Activated CD4-positive, alpha-beta T cell treated with anti-CD3 and anti-CD28 coated beads for 36 hours (primary cell): ENCODE data around the gene TWSG1. TPM values are rescaled to one million over a fixed set of nuclear protein-coding genes. Genes with fewer than 3 reads are reported as not detected.
A peak's percentile ranks its signal among the peaks of the same experiment; 100 is the strongest.

ENCODE experiments used
- ATAC-seq: fragments of 200-7000 bp; cut with Tn5 transposase; one replicate; pipeline ENCODE4 v1.10.0; 2021; ENCODE audit warnings: mild to moderate bottlenecking, moderate library complexity
- CTCF ChIA-PET: fragments of 350-600 bp; sonication (Branson Sonifier 250); formaldehyde crosslinking; loops from one replicate; lab custom pipeline; 2021; ENCODE audit warnings: antibody characterized with exemption; lab: Charles Lee
- POLR2A ChIA-PET: fragments of 350-600 bp; sonication (Branson Sonifier 250); formaldehyde crosslinking; loops from one replicate; lab custom pipeline; 2021; ENCODE audit warnings: antibody characterized with exemption, inconsistent platforms; lab: Charles Lee
- DNase-seq: peaks from one replicate; pipeline ENCODE4 v3.0.0-alpha.2; 2020
- H3K27ac Mint-ChIP-seq: one replicate; pipeline ENCODE4 v1.8.0; 2021; ENCODE audit warnings: mixed read lengths
- H3K27me3 Mint-ChIP-seq: one replicate; pipeline ENCODE4 v1.8.0; 2021; ENCODE audit warnings: mixed read lengths
- H3K36me3 Mint-ChIP-seq: one replicate; pipeline ENCODE4 v1.8.0; 2021; ENCODE audit warnings: low read depth, mixed read lengths
- H3K4me1 Mint-ChIP-seq: one replicate; pipeline ENCODE4 v1.8.0; 2021; ENCODE audit warnings: mixed read lengths
- H3K4me3 Mint-ChIP-seq: one replicate; pipeline ENCODE4 v1.8.0; 2021; ENCODE audit warnings: mild to moderate bottlenecking, moderate library complexity, mixed read lengths
- H3K9me3 Mint-ChIP-seq: one replicate; pipeline ENCODE4 v1.8.0; 2021; ENCODE audit warnings: low read depth, mixed read lengths
- intact Hi-C, 2 experiments: fragments of 100-400 bp; cut with DNase I in 1 of 2; cut with micrococcal nuclease in 1 of 2; formaldehyde crosslinking; loops; one replicate each; pipeline versions ENCODE4 v1.14.2 to v1.15.1; 2022 to 2024; cut with DNase I, micrococcal nuclease
- total RNA-seq, 2 experiments: library from RNA; stranded (reverse); gene quantifications; one replicate each; pipeline ENCODE4 v1.2.3, GENCODE V29; 2021

TWSG1 gene
- 1 to 10 TPM; 7.9 to 8.8 TPM for total RNA-seq

DNA sequence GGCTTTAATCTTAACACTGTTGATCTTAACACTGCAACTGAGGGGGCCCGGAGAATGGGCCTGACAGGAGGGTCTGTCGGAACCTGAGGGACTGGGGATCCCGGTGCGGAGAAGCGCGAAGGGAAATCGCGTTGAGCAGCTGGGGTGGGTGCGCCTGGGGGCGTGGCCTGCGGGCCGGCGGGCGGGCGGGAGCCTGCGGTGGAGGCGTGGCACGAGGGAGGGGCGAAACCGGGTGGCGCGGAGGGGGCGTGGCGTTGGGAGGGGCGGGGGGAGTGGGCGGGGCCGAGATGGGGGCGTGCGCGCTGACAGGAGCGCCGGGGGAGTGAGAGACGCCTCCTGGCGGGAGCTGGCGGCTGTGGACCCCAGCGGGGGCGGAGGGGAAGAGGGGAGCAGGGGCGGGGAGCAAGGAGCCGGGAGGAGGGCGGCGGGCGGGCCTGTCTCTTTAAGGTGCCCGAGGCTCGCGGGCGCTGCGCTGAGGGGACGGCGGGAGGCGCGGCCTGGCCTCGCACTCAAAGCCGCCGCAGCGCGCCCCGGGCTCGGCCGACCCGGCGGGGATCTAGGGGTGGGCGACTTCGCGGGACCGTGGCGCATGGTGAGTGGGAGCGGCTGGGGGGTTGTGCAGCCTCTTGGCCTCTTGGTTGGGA, at the start of gene TWSG1:
TWSG1 (plus strand) TSS at position 445 of the 644 bp plus-strand sequence. CDS start 2,457 bp downstream, outside the sequence.
- no peaks in the 10 kb centered on the region for H3K9me3 Mint-ChIP-seq
- DNase-seq (peak; percentile 95), ATAC-seq (peak; percentile 86)
- POLR2A ChIA-PET = interaction anchor here (1.2 kb wide), 1 partner anchor 579 kb away, joined by 4 read pairs; the partner anchor contains the start of gene VAPA
- peak within 1 kb of the TSS; percentile 67 for H3K27ac Mint-ChIP-seq
- intact Hi-C loops = loop anchor here (1.0 to 10.0 kb wide), 16 partner anchors 70 to 726 kb away; partner anchors contain the start of genes MTCL1 (in 2 of the 2), PPP4R1 (in 2 of the 2), RALBP1 (in 2 of the 2) and NDUFV2 (in 1 of the 2)
- H3K4me3 Mint-ChIP-seq = peak within 1 kb of the TSS; percentile 82
- H3K4me1 Mint-ChIP-seq = peaks cover 22% of the 10 kb centered on the region
- peaks cover 3% of the 10 kb centered on the region for H3K27me3 Mint-ChIP-seq
- CTCF ChIA-PET = interaction anchor here (0.7 to 1.0 kb wide), 3 partner anchors 13 to 187 kb away, joined by 3 to 4 read pairs (median 3); no protein-coding TSS in a partner anchor
- H3K36me3 Mint-ChIP-seq = peaks cover 5% of the 10 kb centered on the region

DNA sequence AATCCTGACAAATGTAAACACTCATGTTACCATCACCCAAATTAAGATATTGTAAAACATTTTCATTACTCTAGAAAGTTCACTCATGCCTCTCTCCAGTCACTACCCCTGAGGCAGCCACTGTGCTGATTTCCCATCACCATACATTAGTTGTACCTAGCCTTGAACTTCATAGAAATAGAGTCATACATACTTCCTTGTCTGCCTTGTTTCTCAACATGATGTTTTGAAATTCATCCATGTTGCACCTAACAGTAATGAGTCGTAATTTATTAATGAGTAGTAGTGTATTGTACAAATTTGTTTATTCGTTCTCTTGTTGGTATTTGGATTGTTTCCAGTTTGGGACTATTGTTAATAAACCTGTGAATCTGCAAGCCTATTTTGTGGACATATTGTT, 49.0 kb upstream of the TWSG1 start:
- DNase-seq = no peak
- no peak for ATAC-seq
- H3K4me3 Mint-ChIP-seq = no peak overlapping the region
- no peaks in the 10 kb centered on the region for H3K27me3 Mint-ChIP-seq
- ChIA-PET CTCF (interaction anchor here (0.7 kb wide), 1 partner anchor 411 kb away, joined by 4 read pairs; no protein-coding TSS in a partner anchor), POLR2A (no interaction called here)
- H3K4me1 Mint-ChIP-seq = no peaks in the 10 kb centered on the region
- H3K36me3 Mint-ChIP-seq = peaks cover 24% of the 10 kb centered on the region
- H3K9me3 Mint-ChIP-seq = peaks cover 5% of the 10 kb centered on the region
- no peak overlapping the region for H3K27ac Mint-ChIP-seq
- intact Hi-C loops = loop anchor here in 1 of 2 experiments (5.0 kb wide), 1 partner anchor 228 kb away; no protein-coding TSS in a partner anchor

DNA sequence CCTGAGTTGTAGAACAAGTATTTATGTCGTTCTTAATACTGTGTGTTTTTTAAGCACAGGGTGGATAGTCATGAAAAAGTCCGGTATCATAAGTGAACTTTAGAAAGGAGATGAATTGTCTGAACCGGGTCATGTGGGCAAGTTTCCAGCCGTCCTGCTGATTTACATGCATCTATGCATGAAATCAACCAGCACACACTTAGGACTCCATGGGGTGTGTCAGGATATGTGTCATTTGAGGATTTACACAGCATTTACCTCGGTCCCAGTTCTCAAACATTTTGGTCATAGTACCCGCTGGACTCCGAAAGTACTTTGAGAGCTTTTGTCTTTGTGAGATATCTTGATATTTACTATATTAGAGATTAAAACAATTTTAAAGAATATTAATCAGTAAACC, 47.5 kb upstream of the TWSG1 start:
- ATAC-seq (no peak), DNase-seq (no peak)
- H3K4me1 Mint-ChIP-seq = no peaks in the 10 kb centered on the region
- no peak overlapping the region for H3K27ac Mint-ChIP-seq
- H3K4me3 Mint-ChIP-seq = no peak overlapping the region
- no peaks in the 10 kb centered on the region for H3K27me3 Mint-ChIP-seq
- peaks cover 18% of the 10 kb centered on the region for H3K36me3 Mint-ChIP-seq
- intact Hi-C loops = loop anchor here in 1 of 2 experiments (5.0 kb wide), 1 partner anchor 230 kb away; no protein-coding TSS in a partner anchor
- H3K9me3 Mint-ChIP-seq = peaks cover 9% of the 10 kb centered on the region
- ChIA-PET POLR2A (no interaction called here), CTCF (no interaction called here)

DNA sequence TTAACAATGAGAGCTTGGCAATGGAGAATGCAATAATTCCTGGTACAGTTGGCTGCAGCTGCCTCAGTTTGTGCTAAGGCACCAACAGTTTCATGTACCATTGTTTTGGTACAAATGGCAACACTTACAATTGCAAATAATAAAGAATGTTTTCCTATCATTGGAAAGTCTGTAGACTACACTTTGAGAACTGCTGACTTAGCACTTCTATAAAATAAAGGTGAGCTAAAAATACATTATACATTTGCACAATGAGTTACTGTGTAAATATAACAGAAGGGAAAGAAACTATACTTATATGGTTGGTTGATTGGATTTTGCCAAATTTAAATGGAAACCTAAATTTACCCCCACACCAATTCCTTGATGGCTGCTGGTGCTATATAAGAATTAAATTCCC, 44.9 kb upstream of the TWSG1 start:
- Mint-ChIP-seq H3K27ac (no peak overlapping the region), H3K4me3 (no peak overlapping the region), H3K27me3 (no peaks in the 10 kb centered on the region), H3K36me3 (peaks cover 10% of the 10 kb centered on the region), H3K9me3 (peaks cover 27% of the 10 kb centered on the region), H3K4me1 (no peaks in the 10 kb centered on the region)
- no peak for ATAC-seq
- ChIA-PET POLR2A (no interaction called here), CTCF (no interaction called here)
- no peak for DNase-seq
- intact Hi-C loops = loop anchor here in 1 of 2 experiments (5.0 kb wide), 1 partner anchor 232 kb away; no protein-coding TSS in a partner anchor

DNA sequence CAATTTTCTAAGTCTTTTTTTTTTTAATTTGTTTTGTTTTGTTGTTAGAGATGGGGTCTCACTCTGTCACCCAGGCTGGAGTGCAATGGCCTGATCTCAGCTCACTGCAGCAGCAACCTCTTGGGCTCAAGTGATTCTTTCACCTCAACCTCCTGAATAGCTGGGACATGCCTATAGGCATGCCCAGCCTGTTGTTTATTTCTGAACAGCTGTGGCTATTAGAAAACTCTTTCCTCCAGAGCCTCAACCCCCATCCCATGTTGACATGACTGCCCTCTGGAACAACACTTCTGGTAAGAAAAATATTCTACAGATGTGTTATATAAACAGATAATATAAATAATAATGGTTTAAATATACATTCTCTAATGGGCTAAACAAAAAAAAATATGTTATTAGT, 44.4 kb upstream of the TWSG1 start:
- intact Hi-C loops = no loop called here
- Mint-ChIP-seq H3K4me1 (no peaks in the 10 kb centered on the region), H3K9me3 (peaks cover 27% of the 10 kb centered on the region), H3K27me3 (no peaks in the 10 kb centered on the region), H3K36me3 (peaks cover 10% of the 10 kb centered on the region), H3K4me3 (no peak overlapping the region), H3K27ac (no peak overlapping the region)
- DNase-seq (no peak), ATAC-seq (no peak)
- ChIA-PET POLR2A (no interaction called here), CTCF (no interaction called here)

DNA sequence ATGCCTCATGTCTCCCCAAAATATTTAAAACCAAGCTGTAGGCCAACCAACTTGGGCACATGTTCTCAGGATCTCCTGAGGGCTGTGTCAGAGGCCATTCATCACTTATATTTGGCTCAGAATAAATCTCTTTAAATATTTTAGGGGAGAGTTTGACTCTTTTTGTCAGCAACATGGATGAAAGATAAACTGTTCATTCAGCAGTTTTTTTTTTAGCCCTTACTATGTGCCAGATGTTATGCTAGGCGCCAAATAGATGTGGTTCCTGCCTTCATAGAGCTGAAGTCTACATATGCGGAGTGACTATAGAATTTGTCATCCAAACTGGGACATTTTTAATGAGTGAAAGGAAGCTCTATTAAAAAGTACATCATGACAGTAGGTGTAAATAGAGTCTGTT, 42.5 kb upstream of the TWSG1 start:
- ATAC-seq (no peak), DNase-seq (no peak)
- Mint-ChIP-seq H3K27ac (no peak overlapping the region), H3K27me3 (no peaks in the 10 kb centered on the region), H3K4me1 (no peaks in the 10 kb centered on the region), H3K36me3 (peaks cover 6% of the 10 kb centered on the region), H3K4me3 (no peak overlapping the region), H3K9me3 (peaks cover 27% of the 10 kb centered on the region)
- CTCF ChIA-PET = interaction anchor here (1.3 kb wide), 1 partner anchor 12 kb away, joined by 3 read pairs; no protein-coding TSS in a partner anchor
- intact Hi-C loops = no loop called here
- POLR2A ChIA-PET = no interaction called here

DNA sequence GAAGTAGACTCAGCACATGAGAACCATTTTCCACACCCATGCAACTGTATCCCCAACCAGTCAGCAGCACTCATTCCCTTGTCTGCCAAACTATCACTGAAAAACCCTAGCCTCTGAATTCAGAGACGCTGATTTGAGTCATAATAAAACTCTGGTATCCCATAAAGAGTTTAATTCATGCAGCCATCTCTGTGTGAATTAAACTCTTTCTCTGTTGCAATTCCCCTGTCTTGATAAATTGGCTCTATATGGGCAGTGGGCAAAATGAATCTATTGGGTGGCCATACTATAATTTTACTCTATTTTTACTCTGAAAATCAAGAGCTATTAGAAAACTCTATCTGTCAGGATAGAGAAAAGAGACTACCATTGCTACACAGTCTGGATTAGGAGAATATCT, 40.6 kb upstream of the TWSG1 start:
- no peak overlapping the region for H3K27ac Mint-ChIP-seq
- DNase-seq (no peak), ATAC-seq (no peak)
- no peaks in the 10 kb centered on the region for H3K4me1 Mint-ChIP-seq
- intact Hi-C loops = no loop called here
- no peaks in the 10 kb centered on the region for H3K27me3 Mint-ChIP-seq
- CTCF ChIA-PET = no interaction called here
- peaks cover 5% of the 10 kb centered on the region for H3K36me3 Mint-ChIP-seq
- no peak overlapping the region for H3K4me3 Mint-ChIP-seq
- peaks cover 25% of the 10 kb centered on the region for H3K9me3 Mint-ChIP-seq
- POLR2A ChIA-PET = no interaction called here

DNA sequence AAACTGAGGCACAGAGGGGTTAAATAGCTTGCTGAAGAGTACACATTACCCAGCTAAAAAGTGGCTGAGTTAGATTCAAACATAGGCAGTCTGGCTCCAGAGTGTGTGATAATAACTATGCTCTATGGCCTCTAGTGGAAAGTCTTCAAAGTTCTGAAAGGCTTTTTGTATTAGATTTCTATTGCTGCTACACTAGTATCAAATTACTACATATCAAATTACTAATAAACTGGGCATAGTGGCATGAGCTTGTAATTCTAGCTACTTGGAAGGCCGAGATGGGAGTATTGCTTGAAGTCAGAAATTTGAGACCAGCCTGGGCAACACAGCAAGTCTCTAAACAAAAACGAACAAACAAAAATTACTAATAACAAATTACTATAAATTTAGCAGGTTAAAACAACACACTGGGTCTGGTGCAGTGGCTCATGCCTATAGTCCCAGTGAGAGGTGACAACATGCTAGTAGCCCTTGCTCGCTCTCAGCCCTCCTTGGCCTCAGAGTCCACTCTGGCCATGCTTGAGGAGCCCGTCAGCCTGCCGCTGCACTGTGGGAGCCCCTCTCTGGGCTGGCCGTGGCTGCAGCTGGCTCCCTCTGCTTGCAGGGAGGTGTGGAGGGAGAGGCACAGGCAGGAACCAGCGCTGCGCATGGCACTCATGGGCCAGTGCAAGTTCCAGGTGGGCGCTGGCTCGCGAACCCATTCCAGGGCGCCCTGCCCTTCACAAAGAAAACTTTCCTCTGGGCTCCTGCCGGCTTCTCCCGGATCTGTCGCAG, 38.2 kb upstream of the TWSG1 start:
- Mint-ChIP-seq H3K27me3 (no peaks in the 10 kb centered on the region), H3K36me3 (peaks cover 5% of the 10 kb centered on the region), H3K4me3 (no peak overlapping the region), H3K27ac (no peak overlapping the region), H3K4me1 (no peaks in the 10 kb centered on the region), H3K9me3 (peaks cover 18% of the 10 kb centered on the region)
- intact Hi-C loops = no loop called here
- ATAC-seq = no peak
- DNase-seq = no peak
- ChIA-PET CTCF (interaction anchor here (1.0 kb wide), 1 partner anchor 21 kb away, joined by 3 read pairs; no protein-coding TSS in a partner anchor), POLR2A (no interaction called here)

DNA sequence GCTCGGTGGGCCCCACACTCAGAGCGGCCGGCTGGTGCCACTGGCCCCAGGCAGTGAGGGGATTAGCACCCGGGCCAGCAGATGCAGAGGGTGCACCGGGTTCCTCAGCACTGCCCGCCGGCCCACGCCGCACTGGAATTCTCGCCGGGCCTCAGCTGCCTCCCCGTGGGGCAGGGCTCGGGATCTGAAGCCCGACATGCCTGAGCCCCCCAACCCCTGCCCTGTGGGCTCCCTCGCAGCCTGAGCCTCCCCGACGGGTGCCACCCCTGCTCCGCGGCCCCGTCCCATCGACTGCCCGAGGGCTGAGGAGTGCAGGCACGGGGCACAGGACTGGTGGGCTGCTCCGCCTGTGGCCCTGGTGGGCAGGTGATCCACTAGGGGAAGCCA, 37.6 kb upstream of the TWSG1 start:
- POLR2A ChIA-PET = no interaction called here
- H3K4me1 Mint-ChIP-seq = no peaks in the 10 kb centered on the region
- intact Hi-C loops = no loop called here

DNA sequence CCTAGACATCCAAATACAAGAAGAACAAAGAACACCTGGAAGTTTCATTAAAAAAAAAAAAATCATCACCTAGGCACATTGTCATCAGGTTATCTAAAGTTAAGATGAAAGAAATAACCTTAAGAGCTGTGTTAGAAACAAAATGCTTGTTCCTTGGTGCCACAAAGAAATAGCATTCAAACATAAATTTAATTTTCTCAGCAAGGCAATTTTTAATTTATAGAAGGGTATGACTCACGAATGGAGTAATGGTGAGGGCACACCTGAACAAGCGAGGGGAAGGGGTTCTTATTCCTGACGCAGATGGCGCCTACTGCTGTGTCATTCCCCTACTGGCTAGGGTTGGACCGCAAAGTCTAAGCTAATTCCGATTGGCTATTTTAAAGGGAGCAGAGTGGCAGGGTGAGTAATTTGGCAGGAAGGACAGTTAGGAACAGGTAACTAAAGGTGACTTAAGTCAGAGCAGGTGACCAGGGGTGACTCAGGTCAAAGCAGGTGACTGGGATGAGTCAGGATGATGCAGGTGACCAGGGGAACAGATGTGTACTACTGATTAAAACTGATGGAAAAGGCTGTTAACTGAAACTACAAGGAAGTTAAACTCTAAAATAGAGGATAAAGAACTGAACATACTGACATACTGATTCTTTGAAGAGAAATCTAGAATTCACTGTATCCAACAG, 30.0 kb upstream of the TWSG1 start:
- DNase-seq (no peak), ATAC-seq (no peak)
- Mint-ChIP-seq H3K4me1 (no peaks in the 10 kb centered on the region), H3K27ac (no peak overlapping the region), H3K36me3 (peaks cover 5% of the 10 kb centered on the region), H3K4me3 (no peak overlapping the region), H3K9me3 (peaks cover 26% of the 10 kb centered on the region), H3K27me3 (peaks cover 8% of the 10 kb centered on the region)
- intact Hi-C loops = no loop called here
- CTCF ChIA-PET = interaction anchor here (1.1 kb wide), 1 partner anchor 13 kb away, joined by 3 read pairs; no protein-coding TSS in a partner anchor
- POLR2A ChIA-PET = interaction anchor here (0.6 kb wide), 1 partner anchor 203 kb away, joined by 9 read pairs; no protein-coding TSS in a partner anchor

More for the DNA sequence above, 37.6 kb upstream of the TWSG1 start:
- peaks cover 2% of the 10 kb centered on the region for H3K36me3 Mint-ChIP-seq
- H3K9me3 Mint-ChIP-seq = peaks cover 18% of the 10 kb centered on the region
- DNase-seq = no peak
- CTCF ChIA-PET = interaction anchor here (0.8 kb wide), 1 partner anchor 10 kb away, joined by 3 read pairs; no protein-coding TSS in a partner anchor
- H3K27ac Mint-ChIP-seq = no peak overlapping the region
- H3K4me3 Mint-ChIP-seq = no peak overlapping the region
- ATAC-seq = no peak
- H3K27me3 Mint-ChIP-seq = no peaks in the 10 kb centered on the region

DNA sequence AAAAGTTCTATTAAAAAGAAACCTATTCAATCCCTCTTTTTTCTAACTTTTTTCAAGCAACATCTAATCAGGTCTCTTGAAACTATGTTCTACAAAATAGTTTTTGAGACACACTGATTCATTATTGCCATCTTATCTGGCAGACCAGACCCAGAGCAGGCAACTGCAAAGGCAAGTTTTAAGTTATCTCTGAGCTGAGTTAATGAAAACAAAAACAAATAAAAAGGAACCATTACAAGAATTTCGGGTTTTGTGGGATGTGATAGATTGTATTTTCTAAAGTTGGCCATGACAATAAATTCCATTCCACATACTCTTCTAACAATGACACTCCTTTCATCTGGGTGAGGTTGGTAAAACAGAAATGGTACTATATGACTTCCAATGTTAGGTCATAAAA, 15.2 kb upstream of the TWSG1 start:
- ATAC-seq (no peak), DNase-seq (no peak)
- POLR2A ChIA-PET = no interaction called here
- Mint-ChIP-seq H3K27me3 (peaks cover 16% of the 10 kb centered on the region), H3K9me3 (peaks cover 6% of the 10 kb centered on the region), H3K4me1 (no peaks in the 10 kb centered on the region), H3K4me3 (no peak overlapping the region), H3K36me3 (peaks cover 3% of the 10 kb centered on the region), H3K27ac (no peak overlapping the region)
- CTCF ChIA-PET = no interaction called here
- intact Hi-C loops = no loop called here
